GM12878 (cell line): Measurements from ENCODE around the gene MXI1. TPM values are rescaled to one million over a fixed set of nuclear protein-coding genes. Genes with fewer than 3 reads are reported as not detected.

ENCODE experiments used
- FOXM1 ChIP-seq: IDR thresholded peaks from 2 replicates; pipeline ENCODE4 v1.6.1; 2012; ENCODE audit warnings: low read depth, mild to moderate bottlenecking, inconsistent platforms, low read length, moderate library complexity
- NKRF ChIP-seq: fragments of 450-650 bp; conservative IDR thresholded peaks from 2 replicates; pipeline ENCODE4 v1.6.1; 2017; ENCODE audit warnings: mild to moderate bottlenecking, moderate library complexity
- NRF1 ChIP-seq: conservative IDR thresholded peaks from 2 replicates; pipeline ENCODE4 v1.6.1; 2011; ENCODE audit warnings: mild to moderate bottlenecking, low read depth, low read length, improper control_type of control experiment
- POLR2AphosphoS5 ChIP-seq: IDR thresholded peaks from 2 replicates; pipeline ENCODE4 v1.6.1; 2011; ENCODE audit warnings: mild to moderate bottlenecking, low read length, inconsistent platforms
- REST ChIP-seq: IDR thresholded peaks from 2 replicates; pipeline ENCODE4 v1.6.1; 2012; ENCODE audit warnings: mild to moderate bottlenecking, low read depth, low read length
- SRF ChIP-seq, 2 experiments: IDR thresholded peaks; 2 replicates each; pipeline ENCODE4 v1.6.1; 2011; ENCODE audit warnings: low read depth in 2 of 2, low read length in 2 of 2, mild to moderate bottlenecking in 1 of 2, moderate library complexity in 1 of 2
- TCF12 ChIP-seq: IDR thresholded peaks from 2 replicates; pipeline ENCODE4 v1.6.1; 2011; ENCODE audit warnings: low read depth, mild to moderate bottlenecking, low read length
- ZNF592 ChIP-seq: fragments of 450-650 bp; IDR thresholded peaks from 2 replicates; pipeline ENCODE4 v1.6.1; 2017; ENCODE audit warnings: mild to moderate bottlenecking, moderate library complexity
- ZSCAN29 ChIP-seq: fragments of 450-650 bp; IDR thresholded peaks from 2 replicates; pipeline ENCODE4 v1.6.1; 2017; ENCODE audit warnings: mild to moderate bottlenecking, moderate library complexity
- polyA plus RNA-seq, 11 experiments: library from polyadenylated mRNA; depleted of rRNA in 4 of 11; unstranded in 6 of 11; stranded (reverse) in 5 of 11; fragments of >200 nt; fragmentation: Nextera tagmentation in 4 of 11; fragmentation: Illumina TruSeq in 1 of 11; extraction: Ambion mirVana in 4 of 11; extraction: Trizol in 1 of 11; gene quantifications; 1 replicate in 1 of 11; 2 replicates in 10 of 11; pipeline versions ENCODE4 v1.2.1 to v1.2.3, GENCODE V29; 2011 to 2016; ENCODE audit warnings: inconsistent platforms in 2 of 11, missing spikeins in 2 of 11, low read depth in 1 of 11
- total RNA-seq, 4 experiments: library from RNA; depleted of rRNA in 3 of 4; stranded (reverse); fragments of >200 nt in 3 of 4; fragmentation: Illumina TruSeq in 1 of 4; extraction: Trizol in 1 of 4; gene quantifications; 2 replicates each; pipeline versions ENCODE4 v1.2.1 to v1.2.3, GENCODE V29; 2013 to 2021
- TF ChIP-seq, protein P1 (sequence below): IDR thresholded peaks from 2 replicates; pipeline ENCODE4 v1.6.1; 2011; ENCODE audit warnings: low read depth, mild to moderate bottlenecking, low read length, moderate library complexity, borderline replicate concordance; ENCODE audit errors: extremely low read depth

MXI1 gene
- total and polyA plus RNA-seq, 10 of the 15 experiments (the other 5 are each of a cell fraction or from before 2014, with no cell fraction given), result 0.23 to 8.0 (median 0.41) TPM

GRCh38 chr10:110263164-110263563, 55.8 kb downstream of the MXI1 start (continued):
- TF ChIP-seq ZNF592, result no peak
- no peak for TF ChIP-seq REST
- no peak for TF ChIP-seq POLR2AphosphoS5
- no peak for TF ChIP-seq ZSCAN29
- TF ChIP-seq, protein P1, sequence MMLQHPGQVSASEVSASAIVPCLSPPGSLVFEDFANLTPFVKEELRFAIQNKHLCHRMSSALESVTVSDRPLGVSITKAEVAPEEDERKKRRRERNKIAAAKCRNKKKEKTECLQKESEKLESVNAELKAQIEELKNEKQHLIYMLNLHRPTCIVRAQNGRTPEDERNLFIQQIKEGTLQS, result no peak
- TF ChIP-seq TCF12, result no peak
- no peak for TF ChIP-seq SRF (IDR thresholded peaks at IDR 0.05; ENCODE audit: low read depth in 2 of 2, low read length in 2 of 2)
- no peak for TF ChIP-seq NRF1
- no peak for TF ChIP-seq FOXM1
- TF ChIP-seq NKRF, result no peak
- TF ChIP-seq, all 136 proteins: peak for 0
